ENCODE results near the gene CTTN. TPM values are rescaled to one million over a fixed set of nuclear protein-coding genes. Genes with fewer than 3 reads are reported as not detected.
A peak's percentile ranks its signal among the peaks of the same experiment; 100 is the strongest.

The CTTN gene
- 16.5 TPM for total RNA-seq

GRCh38 chr11:70397983-70398833, at the start of gene CTTN:
CTTN (plus strand) TSS chr11:70398529; CDS start chr11:70407298, 8,769 bp downstream.
- Histone ChIP-seq H3K9me3 (ENCODE audit: low read depth, low read length) (no peaks in the 10 kb centered on the region), H3K27me3 (ENCODE audit: insufficient read depth, low read length) (peaks cover 86% of the 10 kb centered on the region), H3K4me3 (ENCODE audit: low read length) (peak within 1 kb of the TSS; percentile 30), H3K4me1 (ENCODE audit: insufficient read depth, low read length) (peaks cover 36% of the 10 kb centered on the region)

- Histone ChIP-seq H3K4me1 (ENCODE audit: insufficient read depth, low read length) (no peaks in the 10 kb centered on the region), H3K27me3 (ENCODE audit: insufficient read depth, low read length) (no peaks in the 10 kb centered on the region), H3K9me3 (ENCODE audit: low read depth, low read length) (no peaks in the 10 kb centered on the region), H3K4me3 (ENCODE audit: low read length) (no peak overlapping the region)
These were observed 49.7 kb upstream of the CTTN start for GRCh38 chr11:70348608-70349007.

- H3K9me3 ChIP-seq (ENCODE audit: low read depth, low read length), result no peaks in the 10 kb centered on the region
- no peaks in the 10 kb centered on the region for H3K4me1 ChIP-seq (ENCODE audit: insufficient read depth, low read length)
- H3K27me3 ChIP-seq (ENCODE audit: insufficient read depth, low read length), result no peaks in the 10 kb centered on the region
- no peak overlapping the region for H3K4me3 ChIP-seq (ENCODE audit: low read length)
These were observed 46.7 kb upstream of the CTTN start for GRCh38 chr11:70351646-70352045.

GRCh38 chr11:70352100-70352499, 46.2 kb upstream of the CTTN start:
- H3K4me3 ChIP-seq (ENCODE audit: low read length), result no peak overlapping the region
- no peaks in the 10 kb centered on the region for H3K9me3 ChIP-seq (ENCODE audit: low read depth, low read length)
- H3K4me1 ChIP-seq (ENCODE audit: insufficient read depth, low read length), result no peaks in the 10 kb centered on the region
- no peaks in the 10 kb centered on the region for H3K27me3 ChIP-seq (ENCODE audit: insufficient read depth, low read length)

- no peaks in the 10 kb centered on the region for H3K27me3 ChIP-seq (ENCODE audit: insufficient read depth, low read length)
- no peaks in the 10 kb centered on the region for H3K9me3 ChIP-seq (ENCODE audit: low read depth, low read length)
- H3K4me1 ChIP-seq (ENCODE audit: insufficient read depth, low read length), result no peaks in the 10 kb centered on the region
- H3K4me3 ChIP-seq (ENCODE audit: low read length), result no peak overlapping the region
These were observed 45.7 kb upstream of the CTTN start for GRCh38 chr11:70352601-70353000.

GRCh38 chr11:70353329-70353728, 45.0 kb upstream of the CTTN start:
- H3K9me3 ChIP-seq (ENCODE audit: low read depth, low read length), result no peaks in the 10 kb centered on the region
- no peak overlapping the region for H3K4me3 ChIP-seq (ENCODE audit: low read length)
- H3K27me3 ChIP-seq (ENCODE audit: insufficient read depth, low read length), result no peaks in the 10 kb centered on the region
- H3K4me1 ChIP-seq (ENCODE audit: insufficient read depth, low read length), result no peaks in the 10 kb centered on the region

GRCh38 chr11:70353900-70354568, 44.3 kb upstream of the CTTN start:
- Histone ChIP-seq H3K4me1 (ENCODE audit: insufficient read depth, low read length) (no peaks in the 10 kb centered on the region), H3K27me3 (ENCODE audit: insufficient read depth, low read length) (no peaks in the 10 kb centered on the region), H3K4me3 (ENCODE audit: low read length) (no peak overlapping the region), H3K9me3 (ENCODE audit: low read depth, low read length) (no peaks in the 10 kb centered on the region)

GRCh38 chr11:70354629-70355028, 43.7 kb upstream of the CTTN start:
- no peaks in the 10 kb centered on the region for H3K4me1 ChIP-seq (ENCODE audit: insufficient read depth, low read length)
- no peaks in the 10 kb centered on the region for H3K9me3 ChIP-seq (ENCODE audit: low read depth, low read length)
- no peaks in the 10 kb centered on the region for H3K27me3 ChIP-seq (ENCODE audit: insufficient read depth, low read length)
- H3K4me3 ChIP-seq (ENCODE audit: low read length), result no peak overlapping the region

GRCh38 chr11:70358753-70359152, 39.6 kb upstream of the CTTN start:
- no peak overlapping the region for H3K4me3 ChIP-seq (ENCODE audit: low read length)
- no peaks in the 10 kb centered on the region for H3K9me3 ChIP-seq (ENCODE audit: low read depth, low read length)
- no peaks in the 10 kb centered on the region for H3K4me1 ChIP-seq (ENCODE audit: insufficient read depth, low read length)
- no peaks in the 10 kb centered on the region for H3K27me3 ChIP-seq (ENCODE audit: insufficient read depth, low read length)

GRCh38 chr11:70359451-70360205, 38.7 kb upstream of the CTTN start:
- H3K4me3 ChIP-seq (ENCODE audit: low read length), result no peak overlapping the region
- H3K27me3 ChIP-seq (ENCODE audit: insufficient read depth, low read length), result no peaks in the 10 kb centered on the region
- H3K9me3 ChIP-seq (ENCODE audit: low read depth, low read length), result no peaks in the 10 kb centered on the region
- peaks cover 9% of the 10 kb centered on the region for H3K4me1 ChIP-seq (ENCODE audit: insufficient read depth, low read length)

GRCh38 chr11:70360211-70360610, 38.1 kb upstream of the CTTN start:
- Histone ChIP-seq H3K9me3 (ENCODE audit: low read depth, low read length) (no peaks in the 10 kb centered on the region), H3K4me3 (ENCODE audit: low read length) (no peak overlapping the region), H3K4me1 (ENCODE audit: insufficient read depth, low read length) (peaks cover 15% of the 10 kb centered on the region), H3K27me3 (ENCODE audit: insufficient read depth, low read length) (no peaks in the 10 kb centered on the region)

- Histone ChIP-seq H3K4me1 (ENCODE audit: insufficient read depth, low read length) (peaks cover 21% of the 10 kb centered on the region), H3K4me3 (ENCODE audit: low read length) (no peak overlapping the region)
These were observed 34.2 kb upstream of the CTTN start for GRCh38 chr11:70364178-70364577.

GRCh38 chr11:70364745-70365543, 33.4 kb upstream of the CTTN start:
- Histone ChIP-seq H3K27me3 (ENCODE audit: insufficient read depth, low read length) (no peaks in the 10 kb centered on the region), H3K4me3 (ENCODE audit: low read length) (no peak overlapping the region), H3K4me1 (ENCODE audit: insufficient read depth, low read length) (peaks cover 21% of the 10 kb centered on the region), H3K9me3 (ENCODE audit: low read depth, low read length) (no peaks in the 10 kb centered on the region)

More at GRCh38 chr11:70364178-70364577, 34.2 kb upstream of the CTTN start:
- Histone ChIP-seq H3K27me3 (ENCODE audit: insufficient read depth, low read length) (no peaks in the 10 kb centered on the region), H3K9me3 (ENCODE audit: low read depth, low read length) (no peaks in the 10 kb centered on the region)

GRCh38 chr11:70365544-70365927, 32.8 kb upstream of the CTTN start:
- Histone ChIP-seq H3K9me3 (ENCODE audit: low read depth, low read length) (no peaks in the 10 kb centered on the region), H3K27me3 (ENCODE audit: insufficient read depth, low read length) (no peaks in the 10 kb centered on the region), H3K4me3 (ENCODE audit: low read length) (no peak overlapping the region), H3K4me1 (ENCODE audit: insufficient read depth, low read length) (peaks cover 21% of the 10 kb centered on the region)

All from mononuclear cell (primary cell).